HepG2 (cell line): ENCODE measurements around the gene TIGAR. TPM values are rescaled to one million over a fixed set of nuclear protein-coding genes. Genes with fewer than 3 reads are reported as not detected.

ENCODE experiments used
- ATAC-seq: fragments of 200-7000 bp; cut with Tn5 transposase; 3 replicates; pipeline ENCODE4 v1.9.1; 2020; ENCODE audit warnings: mild to moderate bottlenecking, moderate library complexity
- BruUV-seq: library from RNA; stranded (reverse); fragments of 400-500 nt; replicated peaks from 2 replicates; lab custom pipeline; 2021; lab: Mats Ljungman, UMichigan
- CTCF ChIA-PET: fragments of 300-600 bp; formaldehyde crosslinking; extraction: SDS; loops from one replicate; lab custom pipeline; 2021; ENCODE audit warnings: low total read pairs, inconsistent platforms, low intra/inter-chr PET ratio; lab: Yijun Ruan, JAX
- POLR2A ChIA-PET: fragments of 350-600 bp; sonication (Branson Sonifier 250); formaldehyde crosslinking; loops from one replicate; lab custom pipeline; 2020; ENCODE audit warnings: antibody characterized with exemption, inconsistent platforms; lab: Yijun Ruan, JAX
- DNase-seq: peaks from one replicate; pipeline ENCODE4 v3.0.0-alpha.2; 2015; ENCODE audit warnings: low spot score
- FAIRE-seq: peaks from 3 replicates; lab custom pipeline; 2011; peaks lifted over from hg19 to GRCh38; lab: Jason Lieb, UNC
- H2AFZ ChIP-seq: one replicate; pipeline ENCODE4 v1.6.1; 2011; ENCODE audit warnings: low read length, inconsistent platforms
- H3K27ac ChIP-seq: fragments of 300-600 bp; 3 replicates; pipeline ENCODE4 v1.8.0; 2011; ENCODE audit warnings: mixed run types, mild to moderate bottlenecking, mixed read lengths, low read length, inconsistent platforms; ENCODE audit not compliant: insufficient read depth; ENCODE audit errors: extremely low read length
- H3K27me3 ChIP-seq, 2 experiments: fragments of 200-600 bp in 1 of 2; 2 replicates in 1 of 2; 3 replicates in 1 of 2; pipeline versions ENCODE4 v1.6.0 to v1.8.0; 2011; ENCODE audit warnings: low read length in 2 of 2, mild to moderate bottlenecking in 2 of 2, moderate library complexity in 2 of 2, inconsistent platforms in 1 of 2; ENCODE audit not compliant: insufficient read depth in 2 of 2, control insufficient read depth in 1 of 2
- H3K36me3 ChIP-seq, 2 experiments: fragments of 200-600 bp in 1 of 2; replicated peaks in 1 of 2; 2 replicates in 1 of 2; 3 replicates in 1 of 2; pipeline versions ENCODE4 v1.5.1 to v1.8.0; 2011; ENCODE audit warnings: low read length in 2 of 2, inconsistent platforms in 1 of 2; ENCODE audit not compliant: insufficient read depth in 2 of 2, control insufficient read depth in 1 of 2
- H3K4me1 ChIP-seq: 2 replicates; pipeline ENCODE4 v1.5.1; 2012; ENCODE audit warnings: low read length, inconsistent platforms; ENCODE audit not compliant: insufficient read depth
- H3K4me2 ChIP-seq: 2 replicates; pipeline ENCODE4 v1.6.0; 2011; ENCODE audit warnings: low read depth, low read length, inconsistent platforms
- H3K4me3 ChIP-seq, 3 experiments: fragments of 200-600 bp in 1 of 3; sonication (generic), shearing (Covaris generic) in 1 of 3; replicated peaks in 1 of 3; 2 replicates each; pipeline ENCODE4 v1.5.1; 2011 to 2016; ENCODE audit warnings: low read length in 3 of 3, inconsistent platforms in 2 of 3, low read depth in 2 of 3, mild to moderate bottlenecking in 2 of 3, control low read depth in 1 of 3, mixed read lengths in 1 of 3; ENCODE audit not compliant: insufficient read depth in 1 of 3
- H3K79me2 ChIP-seq: one replicate; pipeline ENCODE4 v1.6.1; 2011; ENCODE audit warnings: low read length, inconsistent platforms; ENCODE audit not compliant: insufficient read depth
- H3K9ac ChIP-seq: 2 replicates; pipeline ENCODE4 v1.6.0; 2011; ENCODE audit warnings: mild to moderate bottlenecking, low read depth, low read length, inconsistent platforms; ENCODE audit not compliant: insufficient read depth
- H3K9me3 ChIP-seq: 2 replicates; pipeline ENCODE4 v1.5.1; 2012; ENCODE audit warnings: mild to moderate bottlenecking, low read length
- H4K20me1 ChIP-seq: 2 replicates; pipeline ENCODE4 v1.6.0; 2011; ENCODE audit warnings: inconsistent platforms, mild to moderate bottlenecking, low read length, moderate library complexity; ENCODE audit not compliant: insufficient read depth
- ATF7 ChIP-seq, 2 experiments: fragments of 450-650 bp in 1 of 2; sonication (generic) in 1 of 2; formaldehyde crosslinking in 1 of 2; IDR thresholded peaks; 2 replicates each; pipeline versions ENCODE4 v1.4.0 to v1.6.1; 2016 to 2020; ENCODE audit warnings: antibody characterized with exemption in 1 of 2, mild to moderate bottlenecking in 1 of 2, missing genetic modification reagents in 1 of 2
- HMG20A ChIP-seq: IDR thresholded peaks from 2 replicates; pipeline ENCODE4 v1.6.1; 2016; ENCODE audit warnings: borderline replicate concordance
- KMT2B ChIP-seq: IDR thresholded peaks from 2 replicates; pipeline ENCODE4 v1.6.1; 2016; ENCODE audit warnings: missing genetic modification reagents, missing compliant biosample characterization
- MYC ChIP-seq: sonication (generic); formaldehyde crosslinking; IDR thresholded peaks from 2 replicates; pipeline ENCODE4 v1.9.0; 2021; ENCODE audit warnings: missing genetic modification reagents, borderline replicate concordance
- NBN ChIP-seq: fragments of 450-650 bp; conservative IDR thresholded peaks from 2 replicates; pipeline ENCODE4 v1.6.1; 2017
- NCOA1 ChIP-seq: sonication (generic); formaldehyde crosslinking; IDR thresholded peaks from 2 replicates; pipeline ENCODE4 v1.9.0; 2021; ENCODE audit warnings: missing genetic modification reagents
- PLRG1 ChIP-seq: fragments of 450-650 bp; conservative IDR thresholded peaks from 2 replicates; pipeline ENCODE4 v1.6.1; 2016
- SMAD1 ChIP-seq: sonication (generic); formaldehyde crosslinking; IDR thresholded peaks from 2 replicates; pipeline ENCODE4 v1.4.0; 2020; ENCODE audit warnings: missing genetic modification reagents, low read depth, mild to moderate bottlenecking, borderline replicate concordance
- U2AF2 ChIP-seq: fragments of 200-400 bp; formaldehyde crosslinking; IDR thresholded peaks from 2 replicates; pipeline ENCODE4 v1.6.1; 2017; ENCODE audit warnings: low read depth, mild to moderate bottlenecking, low read length
- ZNF232 ChIP-seq: sonication (generic); formaldehyde crosslinking; IDR thresholded peaks from 2 replicates; pipeline ENCODE4 v1.4.0; 2020; ENCODE audit warnings: missing genetic modification reagents, borderline replicate concordance
- ZNF501 ChIP-seq: sonication (generic); formaldehyde crosslinking; IDR thresholded peaks from 2 replicates; pipeline ENCODE4 v1.5.1; 2020; ENCODE audit warnings: mild to moderate bottlenecking, moderate library complexity, missing genetic modification reagents
- ZNF644 ChIP-seq: IDR thresholded peaks from 2 replicates; pipeline ENCODE4 v1.6.1; 2016; ENCODE audit warnings: low read depth
- WGBS: methylation state at CpG from one replicate; pipeline ENCODE4 v1.1.6; 2017; ENCODE audit warnings: low lambda C conversion rate; 5-methylcytosine and 5-hydroxymethylcytosine counted together
- in situ Hi-C: cut with HindIII; loops from 2 replicates; pipeline ENCODE4 v1.10.0; 2017; ENCODE audit warnings: low pct_unique_long_range_greater_than_20kb; ENCODE audit not compliant: extremely low pct_ligation_motif_present
- intact Hi-C: fragments of 100-400 bp; cut with micrococcal nuclease; formaldehyde crosslinking; loops from one replicate; pipeline ENCODE4 v1.10.0; 2022; ENCODE audit not compliant: unreplicated experiment
- polyA plus RNA-seq, 8 experiments: library from polyadenylated mRNA; depleted of rRNA in 3 of 8; stranded (reverse) in 7 of 8; unstranded in 1 of 8; fragments of >200 nt; fragmentation: Illumina TruSeq in 4 of 8; extraction: Trizol in 4 of 8; gene quantifications; 2 replicates each; pipeline versions ENCODE4 v1.2.1 to v1.2.3, GENCODE V29; 2011 to 2016; ENCODE audit warnings: low read depth in 4 of 8, missing spikeins in 1 of 8, mixed read lengths in 1 of 8; ENCODE audit not compliant: insufficient read depth in 1 of 8
- total RNA-seq, 5 experiments: library from RNA; depleted of rRNA; stranded (reverse); fragments of >200 nt; fragmentation: Illumina TruSeq; extraction: Trizol; gene quantifications; 2 replicates each; pipeline ENCODE4 v1.2.3, GENCODE V29; 2016; ENCODE audit warnings: low read depth in 1 of 5
- TF ChIP-seq, protein P1 (sequence below): sonication (generic); formaldehyde crosslinking; IDR thresholded peaks from 2 replicates; pipeline ENCODE4 v1.4.0; 2020; ENCODE audit warnings: missing genetic modification reagents
- TF ChIP-seq, protein P2 (sequence below): sonication (generic); formaldehyde crosslinking; IDR thresholded peaks from 2 replicates; pipeline ENCODE4 v1.9.0; 2021; ENCODE audit warnings: missing genetic modification reagents, borderline replicate concordance
- TF ChIP-seq, protein P3 (sequence below): sonication (generic); formaldehyde crosslinking; IDR thresholded peaks from 2 replicates; pipeline ENCODE4 v1.4.0; 2020; ENCODE audit warnings: missing genetic modification reagents, borderline replicate concordance

Gene TIGAR
- total and polyA plus RNA-seq, 2 of the 13 experiments (the other 11 are each of a cell fraction or from before 2014, with no cell fraction given): 2.6 to 21.8 TPM

DNA sequence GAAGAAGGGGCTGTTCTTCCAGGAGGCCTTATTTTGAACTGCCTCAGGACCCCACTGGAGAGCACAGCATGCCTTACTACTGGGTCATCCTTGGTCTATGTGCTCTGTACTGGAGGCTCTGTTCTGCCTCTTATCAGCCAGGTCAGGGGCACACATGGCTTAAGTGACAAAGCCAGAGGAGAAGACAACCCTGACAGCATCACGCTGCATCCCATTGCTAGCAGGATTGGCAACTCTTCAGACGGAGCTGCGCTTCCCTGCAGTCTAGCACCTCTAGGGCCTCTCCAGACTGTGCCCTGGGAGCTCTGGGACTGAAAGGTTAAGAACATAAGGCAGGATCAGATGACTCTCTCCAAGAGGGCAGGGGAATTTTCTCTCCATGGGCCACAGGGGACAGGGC is 17.3 kb upstream of the TIGAR start:
- TF ChIP-seq U2AF2 (no peak), ZNF232 (CRISPR knock-in tag) (no peak), NCOA1 (CRISPR knock-in tag) (no peak), ZNF644 (CRISPR knock-in tag) (no peak), KMT2B (CRISPR knock-in tag) (no peak), MYC (CRISPR knock-in tag) (no peak), NBN (no peak), ATF7 (IDR thresholded peaks at IDR 0.05) (no peak), ATF7 (CRISPR knock-in tag; IDR thresholded peaks at IDR 0.05) (no peak), PLRG1 (no peak), ZNF501 (CRISPR knock-in tag) (no peak), SMAD1 (CRISPR knock-in tag) (no peak), HMG20A (CRISPR knock-in tag) (no peak)
- TF ChIP-seq, protein P1, sequence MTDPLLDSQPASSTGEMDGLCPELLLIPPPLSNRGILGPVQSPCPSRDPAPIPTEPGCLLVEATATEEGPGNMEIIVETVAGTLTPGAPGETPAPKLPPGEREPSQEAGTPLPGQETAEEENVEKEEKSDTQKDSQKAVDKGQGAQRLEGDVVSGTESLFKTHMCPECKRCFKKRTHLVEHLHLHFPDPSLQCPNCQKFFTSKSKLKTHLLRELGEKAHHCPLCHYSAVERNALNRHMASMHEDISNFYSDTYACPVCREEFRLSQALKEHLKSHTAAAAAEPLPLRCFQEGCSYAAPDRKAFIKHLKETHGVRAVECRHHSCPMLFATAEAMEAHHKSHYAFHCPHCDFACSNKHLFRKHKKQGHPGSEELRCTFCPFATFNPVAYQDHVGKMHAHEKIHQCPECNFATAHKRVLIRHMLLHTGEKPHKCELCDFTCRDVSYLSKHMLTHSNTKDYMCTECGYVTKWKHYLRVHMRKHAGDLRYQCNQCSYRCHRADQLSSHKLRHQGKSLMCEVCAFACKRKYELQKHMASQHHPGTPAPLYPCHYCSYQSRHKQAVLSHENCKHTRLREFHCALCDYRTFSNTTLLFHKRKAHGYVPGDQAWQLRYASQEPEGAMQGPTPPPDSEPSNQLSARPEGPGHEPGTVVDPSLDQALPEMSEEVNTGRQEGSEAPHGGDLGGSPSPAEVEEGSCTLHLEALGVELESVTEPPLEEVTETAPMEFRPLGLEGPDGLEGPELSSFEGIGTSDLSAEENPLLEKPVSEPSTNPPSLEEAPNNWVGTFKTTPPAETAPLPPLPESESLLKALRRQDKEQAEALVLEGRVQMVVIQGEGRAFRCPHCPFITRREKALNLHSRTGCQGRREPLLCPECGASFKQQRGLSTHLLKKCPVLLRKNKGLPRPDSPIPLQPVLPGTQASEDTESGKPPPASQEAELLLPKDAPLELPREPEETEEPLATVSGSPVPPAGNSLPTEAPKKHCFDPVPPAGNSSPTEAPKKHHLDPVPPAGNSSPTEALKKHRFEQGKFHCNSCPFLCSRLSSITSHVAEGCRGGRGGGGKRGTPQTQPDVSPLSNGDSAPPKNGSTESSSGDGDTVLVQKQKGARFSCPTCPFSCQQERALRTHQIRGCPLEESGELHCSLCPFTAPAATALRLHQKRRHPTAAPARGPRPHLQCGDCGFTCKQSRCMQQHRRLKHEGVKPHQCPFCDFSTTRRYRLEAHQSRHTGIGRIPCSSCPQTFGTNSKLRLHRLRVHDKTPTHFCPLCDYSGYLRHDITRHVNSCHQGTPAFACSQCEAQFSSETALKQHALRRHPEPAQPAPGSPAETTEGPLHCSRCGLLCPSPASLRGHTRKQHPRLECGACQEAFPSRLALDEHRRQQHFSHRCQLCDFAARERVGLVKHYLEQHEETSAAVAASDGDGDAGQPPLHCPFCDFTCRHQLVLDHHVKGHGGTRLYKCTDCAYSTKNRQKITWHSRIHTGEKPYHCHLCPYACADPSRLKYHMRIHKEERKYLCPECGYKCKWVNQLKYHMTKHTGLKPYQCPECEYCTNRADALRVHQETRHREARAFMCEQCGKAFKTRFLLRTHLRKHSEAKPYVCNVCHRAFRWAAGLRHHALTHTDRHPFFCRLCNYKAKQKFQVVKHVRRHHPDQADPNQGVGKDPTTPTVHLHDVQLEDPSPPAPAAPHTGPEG (CRISPR knock-in tag): no peak
- TF ChIP-seq, protein P2, sequence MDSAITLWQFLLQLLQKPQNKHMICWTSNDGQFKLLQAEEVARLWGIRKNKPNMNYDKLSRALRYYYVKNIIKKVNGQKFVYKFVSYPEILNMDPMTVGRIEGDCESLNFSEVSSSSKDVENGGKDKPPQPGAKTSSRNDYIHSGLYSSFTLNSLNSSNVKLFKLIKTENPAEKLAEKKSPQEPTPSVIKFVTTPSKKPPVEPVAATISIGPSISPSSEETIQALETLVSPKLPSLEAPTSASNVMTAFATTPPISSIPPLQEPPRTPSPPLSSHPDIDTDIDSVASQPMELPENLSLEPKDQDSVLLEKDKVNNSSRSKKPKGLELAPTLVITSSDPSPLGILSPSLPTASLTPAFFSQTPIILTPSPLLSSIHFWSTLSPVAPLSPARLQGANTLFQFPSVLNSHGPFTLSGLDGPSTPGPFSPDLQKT (CRISPR knock-in tag): no peak
- TF ChIP-seq, protein P3, sequence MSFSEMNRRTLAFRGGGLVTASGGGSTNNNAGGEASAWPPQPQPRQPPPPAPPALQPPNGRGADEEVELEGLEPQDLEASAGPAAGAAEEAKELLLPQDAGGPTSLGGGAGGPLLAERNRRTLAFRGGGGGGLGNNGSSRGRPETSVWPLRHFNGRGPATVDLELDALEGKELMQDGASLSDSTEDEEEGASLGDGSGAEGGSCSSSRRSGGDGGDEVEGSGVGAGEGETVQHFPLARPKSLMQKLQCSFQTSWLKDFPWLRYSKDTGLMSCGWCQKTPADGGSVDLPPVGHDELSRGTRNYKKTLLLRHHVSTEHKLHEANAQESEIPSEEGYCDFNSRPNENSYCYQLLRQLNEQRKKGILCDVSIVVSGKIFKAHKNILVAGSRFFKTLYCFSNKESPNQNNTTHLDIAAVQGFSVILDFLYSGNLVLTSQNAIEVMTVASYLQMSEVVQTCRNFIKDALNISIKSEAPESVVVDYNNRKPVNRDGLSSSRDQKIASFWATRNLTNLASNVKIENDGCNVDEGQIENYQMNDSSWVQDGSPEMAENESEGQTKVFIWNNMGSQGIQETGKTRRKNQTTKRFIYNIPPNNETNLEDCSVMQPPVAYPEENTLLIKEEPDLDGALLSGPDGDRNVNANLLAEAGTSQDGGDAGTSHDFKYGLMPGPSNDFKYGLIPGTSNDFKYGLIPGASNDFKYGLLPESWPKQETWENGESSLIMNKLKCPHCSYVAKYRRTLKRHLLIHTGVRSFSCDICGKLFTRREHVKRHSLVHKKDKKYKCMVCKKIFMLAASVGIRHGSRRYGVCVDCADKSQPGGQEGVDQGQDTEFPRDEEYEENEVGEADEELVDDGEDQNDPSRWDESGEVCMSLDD (CRISPR knock-in tag): no peak
- TF ChIP-seq, all 625 proteins: peak for 0
- no peak overlapping the region for H3K27ac ChIP-seq
- no CpG with 5 or more reads among the region's 3 CpGs for WGBS
- no peaks in the 10 kb centered on the region for H3K79me2 ChIP-seq
- CTCF ChIA-PET: no interaction called here
- in situ Hi-C loops: loop anchor here (10.0 kb wide), 2 partner anchors 111 to 231 kb away; partner anchors contain the start of gene RAD51AP1
- FAIRE-seq (no peak), DNase-seq (no peak), ATAC-seq (no peak)
- POLR2A ChIA-PET: no interaction called here
- H3K36me3 ChIP-seq: no peaks in the 10 kb centered on the region
- H3K27me3 ChIP-seq: peaks cover 0 to 20% of the 10 kb centered on the region in 2 experiments; a peak in 3 of 5 replicates
- no peak overlapping the region for H3K9ac ChIP-seq
- no peaks in the 10 kb centered on the region for H3K9me3 ChIP-seq
- peaks cover 53% of the 10 kb centered on the region for H3K4me1 ChIP-seq
- H4K20me1 ChIP-seq: no peaks in the 10 kb centered on the region
- H3K4me3 ChIP-seq: no peak overlapping the region
- H3K4me2 ChIP-seq: no peak overlapping the region
- intact Hi-C loops: no loop called here
- BruUV-seq: no TSS peak
- H2AFZ ChIP-seq: no peak overlapping the region
